HG02759 (cell line): Measurements from ENCODE around the gene LRRC8C.

Experiments
- ATAC-seq: cut with Tn5 transposase; IDR thresholded peaks from one replicate; pipeline ENCODE4 v1.9.1; 2021; ENCODE audit warnings: mild to moderate bottlenecking, moderate library complexity; ENCODE audit not compliant: unreplicated experiment

The LRRC8C gene

DNA sequence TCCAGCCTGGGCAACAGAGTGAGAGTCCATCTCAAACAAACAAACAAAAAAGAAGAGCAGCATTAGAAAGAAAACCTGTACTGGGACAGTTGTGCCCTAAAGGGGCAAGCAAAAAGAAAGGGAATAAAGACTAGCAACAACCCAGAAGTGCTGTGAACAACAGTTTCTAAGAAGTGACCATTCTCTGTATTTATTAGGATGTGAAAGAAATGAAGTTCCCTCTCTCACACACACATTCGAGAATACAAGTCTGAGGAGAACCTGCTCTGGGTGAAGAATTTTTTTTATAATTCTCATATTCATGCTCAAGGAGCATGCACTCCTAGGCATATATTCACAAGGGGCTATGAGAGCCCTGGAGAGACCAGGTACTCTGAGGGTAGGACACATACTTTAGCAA, 128.4 kb downstream of the LRRC8C start:
- ATAC-seq: no peak

DNA sequence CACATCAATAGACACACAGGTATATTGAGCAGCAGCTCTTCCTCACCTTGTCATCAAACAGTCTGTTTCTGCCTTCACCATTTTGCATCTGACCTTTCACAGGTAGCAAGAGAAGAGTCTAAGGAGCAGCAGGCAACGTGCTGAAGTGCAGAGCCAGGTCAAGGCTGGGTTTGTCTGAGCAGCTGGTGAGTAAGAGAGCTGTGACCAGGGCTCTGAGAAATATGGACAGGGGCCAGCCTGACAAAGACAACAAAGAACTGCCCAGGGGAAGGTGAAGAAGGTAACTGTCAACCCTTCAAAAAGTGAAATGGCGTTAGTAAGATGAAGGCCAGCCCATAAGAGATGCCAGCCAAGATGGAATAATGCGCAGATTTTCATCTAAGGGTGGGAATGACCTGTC, 129.0 kb downstream of the LRRC8C start:
- no peak for ATAC-seq

- peak; percentile 4 for ATAC-seq
Observed at GRCh38 chr1:89762386-89762778, 129.5 kb downstream of the LRRC8C start.

GRCh38 chr1:89762779-89763648, 130.1 kb downstream of the LRRC8C start:
- ATAC-seq: peak; percentile 100

DNA sequence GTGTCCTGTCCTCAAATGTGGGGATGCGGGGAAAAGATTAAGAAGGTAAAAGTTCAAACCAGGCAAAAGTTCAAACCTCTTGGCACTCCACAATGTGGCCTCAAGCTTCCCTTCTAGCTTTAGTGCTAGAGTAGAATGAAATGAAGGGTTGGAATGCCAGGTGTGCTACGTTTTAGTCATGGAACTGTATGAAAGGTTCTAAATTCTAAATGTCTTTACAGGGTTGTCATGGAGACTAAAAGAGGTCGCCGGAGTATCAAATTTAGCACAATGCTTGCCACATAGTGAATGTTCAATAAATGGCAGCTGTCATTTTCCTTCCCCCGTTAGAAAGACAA, 130.7 kb downstream of the LRRC8C start:
- ATAC-seq: no peak

- ATAC-seq: no peak
Observed at GRCh38 chr1:89765774-89766173, 132.9 kb downstream of the LRRC8C start.

DNA sequence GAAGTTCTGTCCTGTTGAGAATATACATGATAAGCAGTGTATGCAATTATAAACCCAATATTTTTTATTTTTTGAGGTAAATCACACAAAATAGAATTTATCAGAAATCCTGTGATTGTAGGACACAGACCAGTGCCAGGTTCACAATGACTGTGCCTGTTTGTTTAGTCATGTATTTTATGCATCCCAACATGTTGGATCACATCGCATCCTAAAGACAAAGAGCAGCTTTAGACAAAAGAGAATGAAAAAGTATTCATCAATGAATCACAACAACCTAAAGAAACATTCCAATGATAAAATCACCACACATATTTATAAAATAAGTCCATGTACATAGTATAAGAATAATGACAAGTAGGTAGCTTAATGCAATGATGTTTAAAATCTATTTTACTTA, 134.7 kb downstream of the LRRC8C start:
- no peak for ATAC-seq
